Thyroid gland (tissue), 4 donors: Measurements from ENCODE around the gene MROH2A. TPM values are rescaled to one million over a fixed set of nuclear protein-coding genes. Genes with fewer than 3 reads are reported as not detected.
"Not testable (repeated sequence)": the region's sequence is repeated elsewhere in the genome, so short reads cannot be mapped to it uniquely, and the experiment has no call there.

Source experiments
- DNase-seq, 2 donors: peaks; one replicate each; pipeline ENCODE4 v3.0.0-alpha.2; 2019
- H3K27ac ChIP-seq, 3 donors: fragments of 200-600 bp; sonication (generic); 1 replicate in 2 of 3; 2 replicates in 1 of 3; pipeline ENCODE4 v1.5.1; 2016 to 2019; ENCODE audit warnings: mild to moderate bottlenecking in 1 of 3, moderate library complexity in 1 of 3
- H3K27me3 ChIP-seq: fragments of 200-600 bp; sonication (generic); one replicate; pipeline ENCODE4 v1.5.1; 2019
- H3K36me3 ChIP-seq, 2 donors: fragments of 200-600 bp; sonication (generic); one replicate each; pipeline ENCODE4 v1.5.1; 2016 to 2019
- H3K4me1 ChIP-seq, 2 donors: fragments of 200-600 bp; sonication (generic); one replicate each; pipeline ENCODE4 v1.5.1; 2017 to 2019
- H3K4me3 ChIP-seq, 3 donors: fragments of 200-600 bp; sonication (generic); replicated peaks in 1 of 3; 1 replicate in 2 of 3; 2 replicates in 1 of 3; pipeline ENCODE4 v1.5.1; 2016; ENCODE audit warnings: mild to moderate bottlenecking in 1 of 3
- H3K9me3 ChIP-seq: fragments of 200-600 bp; sonication (generic); one replicate; pipeline ENCODE4 v1.5.1; 2017
- POLR2A ChIP-seq, 2 donors: fragments of 450-650 bp; IDR thresholded peaks; one replicate each; pipeline ENCODE4 v1.6.1; 2017; ENCODE audit warnings: antibody characterized with exemption in 2 of 2, mild to moderate bottlenecking in 2 of 2, moderate library complexity in 1 of 2
- WGBS, 2 donors: methylation state at CpG; one replicate each; pipeline ENCODE4 v1.1.5; 2017; 5-methylcytosine and 5-hydroxymethylcytosine counted together
- intact Hi-C: fragments of 100-400 bp; cut with DNase I; formaldehyde crosslinking; loops from one replicate; pipeline ENCODE4 v1.15.1; 2023
- total RNA-seq, 4 donors: library from RNA; depleted of rRNA; stranded (reverse); fragments of >200 nt; gene quantifications; one replicate each; pipeline ENCODE4 v1.2.3, GENCODE V29; 2016
- TF ChIP-seq, protein P1 (sequence below), 6 experiments: fragments of 200-600 bp in 3 of 6; fragments of 450-650 bp in 3 of 6; sonication (generic) in 3 of 6; IDR thresholded peaks; one replicate each; pipeline ENCODE4 v1.5.1; 2016 to 2019; ENCODE audit warnings: antibody characterized with exemption in 6 of 6, mild to moderate bottlenecking in 2 of 6, inconsistent platforms in 1 of 6, moderate library complexity in 1 of 6

Gene MROH2A, protein sequence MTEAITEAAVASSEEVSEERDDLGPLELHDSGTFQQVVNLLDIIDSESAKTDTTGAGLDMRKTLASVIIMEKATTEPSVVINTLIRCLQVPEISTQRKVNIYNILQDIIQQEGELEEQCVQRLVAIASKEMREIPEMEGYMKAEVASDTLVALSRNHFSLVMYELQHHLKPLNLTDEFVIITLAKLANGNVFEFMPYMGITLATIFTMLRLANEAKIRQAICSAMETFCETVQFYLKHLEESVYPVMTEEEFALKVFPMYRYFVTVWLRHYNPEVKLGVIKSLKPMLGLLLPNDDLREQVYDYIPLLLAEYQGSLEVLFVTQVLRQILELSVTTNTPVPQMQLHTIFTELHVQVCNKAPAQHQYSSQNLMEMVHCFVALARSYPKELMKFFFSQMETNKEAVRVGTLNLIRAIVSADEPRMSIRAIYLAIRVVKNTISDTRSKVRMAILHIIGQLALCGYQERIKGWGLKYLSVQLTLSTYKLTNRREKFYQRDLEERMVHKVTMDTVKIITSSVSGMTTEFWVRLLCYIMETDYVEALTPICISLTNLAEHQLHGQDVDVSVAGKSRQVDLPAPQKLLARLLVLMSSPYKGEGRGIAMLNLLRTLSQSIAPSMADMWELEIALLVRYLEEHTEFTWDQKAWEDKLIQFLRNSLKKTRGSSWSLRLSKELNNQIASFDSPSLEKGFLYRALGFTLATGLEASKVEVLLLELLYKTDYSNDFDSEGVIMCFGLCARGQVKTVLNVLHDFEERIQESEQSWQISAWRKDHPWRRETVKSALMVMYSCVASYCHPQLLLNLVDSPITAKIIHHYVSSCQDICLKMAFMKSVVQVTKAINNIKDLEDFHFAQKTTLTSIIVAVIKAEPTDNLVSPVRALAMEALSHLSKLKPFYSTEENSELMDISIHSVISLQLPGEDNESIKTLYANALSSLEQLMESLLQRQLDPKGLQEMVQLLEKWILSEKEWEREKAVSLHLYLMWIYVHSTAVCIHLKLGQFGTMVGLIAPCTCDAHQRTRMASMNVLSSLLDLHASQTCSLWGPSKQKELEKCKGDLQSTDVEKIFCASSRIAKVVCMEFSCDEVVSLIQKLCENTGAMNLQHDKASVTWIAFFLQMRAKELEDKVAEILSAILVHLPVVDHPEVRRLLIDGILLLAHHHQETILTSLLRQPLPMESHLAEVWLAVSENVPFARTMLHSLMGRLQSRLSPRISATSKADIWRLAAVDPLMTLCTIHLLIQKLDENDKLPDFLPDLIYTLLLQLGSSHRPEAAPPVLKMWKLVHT (N-terminal part only)
- 10 to 100 TPM in 2 of 4 donors, 1 to 10 TPM in 2; 1.3 to 20.4 (median 9.3) TPM for total RNA-seq

GRCh38 chr2:233778030-233778429 is at the start of gene MROH2A:
MROH2A (plus strand) TSS chr2:233778330; CDS start chr2:233779359, 1,029 bp downstream.
- Histone ChIP-seq H3K27ac (no peak within 1 kb of the TSS), H3K27me3 (no peaks in the 10 kb centered on the region), H3K4me3 (no peak within 1 kb of the TSS), H3K4me1 (no peaks in the 10 kb centered on the region), H3K36me3 (no peaks in the 10 kb centered on the region), H3K9me3 (no peaks in the 10 kb centered on the region)
- WGBS, 2 donors: 89 to 92% methylated on average over 2 of the region's 2 CpGs
- no peak for TF ChIP-seq POLR2A (IDR thresholded peaks at IDR 0.05)
- TF ChIP-seq, protein P1, sequence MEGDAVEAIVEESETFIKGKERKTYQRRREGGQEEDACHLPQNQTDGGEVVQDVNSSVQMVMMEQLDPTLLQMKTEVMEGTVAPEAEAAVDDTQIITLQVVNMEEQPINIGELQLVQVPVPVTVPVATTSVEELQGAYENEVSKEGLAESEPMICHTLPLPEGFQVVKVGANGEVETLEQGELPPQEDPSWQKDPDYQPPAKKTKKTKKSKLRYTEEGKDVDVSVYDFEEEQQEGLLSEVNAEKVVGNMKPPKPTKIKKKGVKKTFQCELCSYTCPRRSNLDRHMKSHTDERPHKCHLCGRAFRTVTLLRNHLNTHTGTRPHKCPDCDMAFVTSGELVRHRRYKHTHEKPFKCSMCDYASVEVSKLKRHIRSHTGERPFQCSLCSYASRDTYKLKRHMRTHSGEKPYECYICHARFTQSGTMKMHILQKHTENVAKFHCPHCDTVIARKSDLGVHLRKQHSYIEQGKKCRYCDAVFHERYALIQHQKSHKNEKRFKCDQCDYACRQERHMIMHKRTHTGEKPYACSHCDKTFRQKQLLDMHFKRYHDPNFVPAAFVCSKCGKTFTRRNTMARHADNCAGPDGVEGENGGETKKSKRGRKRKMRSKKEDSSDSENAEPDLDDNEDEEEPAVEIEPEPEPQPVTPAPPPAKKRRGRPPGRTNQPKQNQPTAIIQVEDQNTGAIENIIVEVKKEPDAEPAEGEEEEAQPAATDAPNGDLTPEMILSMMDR (IDR thresholded peaks at IDR 0.05): no peak
- DNase-seq: no peak
- intact Hi-C loops: no loop called here

DNA sequence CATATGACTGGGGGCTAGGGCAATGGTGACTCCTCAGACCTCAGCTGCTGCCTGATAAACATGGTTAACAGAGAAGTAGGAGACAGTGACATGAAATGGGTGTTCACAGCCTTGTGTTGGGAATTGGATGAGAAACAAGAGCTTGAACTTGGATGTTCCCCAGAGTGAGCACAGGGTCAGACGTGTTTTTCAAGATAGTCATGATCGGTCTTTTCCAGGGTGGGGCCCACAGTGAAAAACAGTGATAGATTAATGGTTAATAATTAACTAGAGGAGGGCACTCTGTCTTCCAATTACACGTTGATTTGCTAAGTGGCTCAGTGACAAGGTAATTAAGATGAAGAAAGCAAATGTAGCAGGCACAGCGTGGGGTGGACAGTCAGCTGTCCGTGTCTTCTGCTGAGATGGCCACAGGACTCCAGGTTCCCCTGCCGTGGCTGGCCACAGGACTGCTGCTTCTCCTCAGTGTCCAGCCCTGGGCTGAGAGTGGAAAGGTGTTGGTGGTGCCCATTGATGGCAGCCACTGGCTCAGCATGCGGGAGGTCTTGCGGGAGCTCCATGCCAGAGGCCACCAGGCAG is 49.3 kb upstream of the MROH2A start, which contains the start of gene UGT1A3:
Gene UGT1A3 (plus strand): TSS at position 320 of the 579 bp plus-strand sequence. CDS start 85 bp downstream, at position 405.
- H3K4me3 ChIP-seq: no peak within 1 kb of the TSS
- 88 to 89% methylated on average over 8 of the region's 8 CpGs for WGBS, 2 donors
- H3K4me1 ChIP-seq: no peaks in the 10 kb centered on the region
- TF ChIP-seq POLR2A (IDR thresholded peaks at IDR 0.05): no peak
- TF ChIP-seq, protein P1 (IDR thresholded peaks at IDR 0.05): no peak
- no peaks in the 10 kb centered on the region for H3K9me3 ChIP-seq
- no peak for DNase-seq
- no peaks in the 10 kb centered on the region for H3K27me3 ChIP-seq
- intact Hi-C loops: no loop called here
- H3K36me3 ChIP-seq: no peaks in the 10 kb centered on the region
- no peak within 1 kb of the TSS for H3K27ac ChIP-seq

GRCh38 chr2:233736868-233737653 is 41.1 kb upstream of the MROH2A start:
- H3K4me1 ChIP-seq, H3K36me3 ChIP-seq, H3K4me3 ChIP-seq, H3K27ac ChIP-seq, intact Hi-C loops, H3K27me3 ChIP-seq, DNase-seq, H3K9me3 ChIP-seq: not testable (repeated sequence)
- WGBS, 2 donors: 85 to 91% methylated on average over 10 to 13 of the region's 14 CpGs

GRCh38 chr2:233740870-233741269 is 37.3 kb upstream of the MROH2A start:
- no peaks in the 10 kb centered on the region for H3K9me3 ChIP-seq
- no peak for DNase-seq
- TF ChIP-seq POLR2A (IDR thresholded peaks at IDR 0.05): no peak
- TF ChIP-seq, protein P1 (IDR thresholded peaks at IDR 0.05): no peak
- no peaks in the 10 kb centered on the region for H3K36me3 ChIP-seq
- 58 to 63% methylated on average over 2 of the region's 2 CpGs for WGBS, 2 donors
- no peak overlapping the region for H3K27ac ChIP-seq
- intact Hi-C loops: no loop called here
- H3K4me3 ChIP-seq: no peak overlapping the region
- H3K27me3 ChIP-seq: no peaks in the 10 kb centered on the region
- no peaks in the 10 kb centered on the region for H3K4me1 ChIP-seq
